G401.6 (cell line): ENCODE results near the gene KCNS3.
"Not testable (repeated sequence)": the region's sequence is repeated elsewhere in the genome, so short reads cannot be mapped to it uniquely, and the experiment has no call there.

Experiments
- FAIRE-seq: peaks from 2 replicates; lab custom pipeline; 2012; peaks lifted over from hg19 to GRCh38; lab: Jason Lieb, UNC

Gene KCNS3

GRCh38 chr2:17947113-17947512 is 68.6 kb downstream of the KCNS3 start:
- no peak for FAIRE-seq

GRCh38 chr2:17950006-17950405 is 71.5 kb downstream of the KCNS3 start:
- FAIRE-seq = no peak

GRCh38 chr2:17951563-17951962 is 73.1 kb downstream of the KCNS3 start:
- no peak for FAIRE-seq

GRCh38 chr2:17958466-17959092 is 80.1 kb downstream of the KCNS3 start:
- FAIRE-seq = no peak

- FAIRE-seq = no peak
Measured at GRCh38 chr2:17959356-17959755, 80.9 kb downstream of the KCNS3 start.

GRCh38 chr2:17959833-17960232 is 81.4 kb downstream of the KCNS3 start:
- FAIRE-seq = no peak

DNA sequence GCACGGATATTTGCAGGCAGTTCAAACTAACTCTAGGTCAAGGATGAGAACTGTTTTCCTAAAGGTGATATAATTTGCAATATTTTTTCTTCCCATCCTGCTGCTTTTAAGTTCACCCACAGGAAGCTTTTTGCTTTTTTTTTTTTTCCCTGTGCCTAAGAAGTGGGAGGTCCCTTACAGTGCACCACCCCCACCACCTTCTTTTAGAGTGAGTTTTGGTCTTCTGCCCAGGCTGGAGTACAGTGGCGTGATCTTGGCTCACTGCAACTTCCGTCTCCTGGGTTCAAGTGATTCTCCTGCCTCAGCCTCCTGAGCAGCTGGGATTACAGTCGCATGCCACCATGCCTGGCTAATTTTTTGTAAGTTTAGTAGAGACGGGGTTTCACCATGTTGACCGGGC is 82.5 kb downstream of the KCNS3 start:
- no peak for FAIRE-seq

DNA sequence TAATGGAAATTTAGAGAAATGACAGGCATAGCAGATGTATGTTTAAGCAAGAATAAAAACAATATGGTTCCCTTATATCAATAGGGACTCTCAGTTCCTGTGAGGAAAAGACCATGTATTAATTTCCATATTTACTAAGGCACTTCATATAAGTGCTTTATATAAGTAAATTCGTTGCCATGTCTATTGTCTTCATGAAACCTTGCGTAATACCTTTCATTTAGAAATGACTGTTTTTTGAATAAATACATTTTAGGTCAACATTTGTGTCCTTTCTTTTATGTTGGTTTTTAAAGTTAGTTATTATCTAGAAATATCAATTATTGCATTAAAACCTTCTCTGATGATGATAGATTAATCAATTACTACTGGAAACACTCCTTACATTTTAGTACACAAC is 83.3 kb downstream of the KCNS3 start:
- FAIRE-seq = no peak

GRCh38 chr2:17962876-17963275 is 84.4 kb downstream of the KCNS3 start:
- FAIRE-seq = no peak

- not testable (repeated sequence) for FAIRE-seq
Measured at GRCh38 chr2:17963571-17963970, 85.1 kb downstream of the KCNS3 start.

DNA sequence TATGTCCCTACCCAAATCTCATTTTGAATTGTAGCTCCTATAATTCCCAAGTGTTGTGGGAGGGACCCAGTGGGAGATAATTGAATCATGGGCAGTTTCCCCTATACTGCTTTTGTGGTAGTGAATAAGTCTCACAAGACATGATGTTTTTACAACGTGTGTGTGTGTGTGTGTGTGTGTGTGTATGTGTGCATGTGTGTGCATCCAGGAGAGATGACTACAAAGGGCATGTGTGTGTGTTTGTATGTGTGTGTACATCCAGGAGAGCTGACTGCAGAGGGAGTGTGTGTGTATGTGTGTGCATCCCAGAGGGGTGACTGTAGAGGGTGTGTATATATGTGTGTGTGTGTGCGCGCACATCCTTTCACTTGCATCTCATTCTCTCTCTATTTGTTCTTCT is 86.7 kb downstream of the KCNS3 start:
- no peak for FAIRE-seq

- no peak for FAIRE-seq
Measured at GRCh38 chr2:17966798-17967197, 88.3 kb downstream of the KCNS3 start.

GRCh38 chr2:17969661-17970060 is 91.2 kb downstream of the KCNS3 start:
- no peak for FAIRE-seq

- no peak for FAIRE-seq
Measured at GRCh38 chr2:17971531-17972125, 93.2 kb downstream of the KCNS3 start.

DNA sequence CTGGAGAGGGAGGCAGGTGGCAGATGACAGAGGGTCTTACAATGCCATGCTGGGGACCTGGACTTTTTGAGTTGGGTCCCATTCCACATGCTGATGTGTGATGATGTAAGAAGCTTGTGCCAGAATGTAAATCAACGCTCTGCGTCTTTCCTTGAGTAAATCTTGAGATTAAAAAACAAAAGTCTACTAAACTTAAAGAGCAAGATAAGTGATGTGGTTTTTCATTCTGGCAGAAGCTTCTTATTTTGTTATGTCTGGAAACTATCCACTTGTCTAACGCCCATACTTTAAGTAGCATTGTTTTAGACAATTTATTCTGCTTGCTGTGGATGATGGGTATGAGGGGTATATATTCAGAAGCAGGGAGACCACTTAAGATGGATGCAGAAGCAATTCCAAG is 94.5 kb downstream of the KCNS3 start:
- FAIRE-seq = no peak

- no peak for FAIRE-seq
Measured at GRCh38 chr2:17975401-17975800, 96.9 kb downstream of the KCNS3 start.

DNA sequence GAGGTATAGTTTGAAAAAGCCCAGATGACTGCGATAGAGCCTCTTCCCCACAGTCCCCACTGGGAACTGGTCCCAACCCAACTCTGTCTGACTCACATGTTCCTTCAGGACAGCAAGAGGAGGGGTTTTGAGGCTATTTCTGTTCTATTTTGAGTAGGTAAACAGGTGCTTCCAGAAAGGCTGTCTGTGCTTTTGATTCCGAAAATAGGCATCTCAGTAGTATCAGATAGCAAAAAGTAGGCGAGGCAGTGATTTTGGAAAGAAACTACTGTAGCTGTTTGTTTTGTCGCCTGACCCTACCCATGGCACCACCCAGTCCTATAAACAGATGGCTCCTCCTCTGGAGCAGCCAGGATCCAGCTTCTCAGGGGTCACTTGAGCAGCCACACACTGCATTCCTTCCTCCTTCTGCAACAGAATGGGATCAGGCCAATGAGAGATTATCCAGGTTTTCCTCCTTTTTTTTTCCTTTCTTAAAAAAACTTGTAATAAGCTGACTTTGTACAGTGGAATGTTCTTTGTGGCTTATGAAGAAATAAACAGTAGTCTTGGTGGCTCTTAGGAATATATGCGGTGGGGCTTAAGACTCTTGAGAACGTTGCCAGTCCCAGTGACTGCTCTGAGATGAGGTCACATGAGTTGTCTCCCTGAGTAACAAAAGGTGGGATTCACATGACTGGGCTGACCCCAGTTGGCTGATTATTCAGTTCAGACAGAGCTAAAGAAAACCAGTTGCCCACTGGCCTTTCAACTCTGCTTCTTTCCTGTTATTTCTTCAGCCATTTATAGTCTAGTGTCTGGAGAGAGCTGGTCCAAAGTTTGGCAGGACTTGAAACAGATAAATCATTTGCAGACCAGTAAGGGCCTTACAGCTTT is 98.6 kb downstream of the KCNS3 start:
- FAIRE-seq = no peak

- FAIRE-seq = no peak
Measured at GRCh38 chr2:17979707-17980106, 101.2 kb downstream of the KCNS3 start.

GRCh38 chr2:17981936-17982335 is 103.5 kb downstream of the KCNS3 start:
- FAIRE-seq = no peak
